ENCODE results near the gene SAMD3.
"Not testable (repeated sequence)": the region's sequence is repeated elsewhere in the genome, so short reads cannot be mapped to it uniquely, and the experiment has no call there.

SAMD3 gene

GRCh38 chr6:130158548-130158947, 64.2 kb downstream of the SAMD3 start:
- no peaks in the 10 kb centered on the region for H3K27me3 ChIP-seq (ENCODE audit: control insufficient read depth in 1 of 2, insufficient read depth in 2 of 2, low read length in 2 of 2)
- no peak overlapping the region for H3K9ac ChIP-seq (ENCODE audit: low read depth in 1 of 2, low read length in 2 of 2)
- H3K4me1 ChIP-seq (ENCODE audit: control insufficient read depth in 1 of 2, insufficient read depth in 2 of 2, low read length in 2 of 2) = no peaks in the 10 kb centered on the region
- H3K4me3 ChIP-seq (ENCODE audit: low read depth in 1 of 2, low read length in 2 of 2) = no peak overlapping the region
- H3K27ac ChIP-seq (ENCODE audit: low read depth, low read length) = no peak overlapping the region
- peaks cover 0 to 6% of the 10 kb centered on the region in 2 donors for H3K9me3 ChIP-seq (ENCODE audit: control insufficient read depth in 1 of 2, low read length in 2 of 2)
- no peaks in the 10 kb centered on the region for H3K36me3 ChIP-seq (ENCODE audit: control insufficient read depth in 1 of 2, insufficient read depth in 2 of 2, low read length in 2 of 2)

GRCh38 chr6:130158056-130158455, 64.7 kb downstream of the SAMD3 start:
- H3K36me3 ChIP-seq (ENCODE audit: control insufficient read depth in 1 of 2, insufficient read depth in 2 of 2, low read length in 2 of 2) = no peaks in the 10 kb centered on the region
- H3K27ac ChIP-seq (ENCODE audit: low read depth, low read length) = no peak overlapping the region
- no peak overlapping the region for H3K9ac ChIP-seq (ENCODE audit: low read depth in 1 of 2, low read length in 2 of 2)
- H3K9me3 ChIP-seq (ENCODE audit: control insufficient read depth in 1 of 2, low read length in 2 of 2) = peaks cover 0 to 6% of the 10 kb centered on the region in 2 donors
- no peaks in the 10 kb centered on the region for H3K27me3 ChIP-seq (ENCODE audit: control insufficient read depth in 1 of 2, insufficient read depth in 2 of 2, low read length in 2 of 2)
- H3K4me1 ChIP-seq (ENCODE audit: control insufficient read depth in 1 of 2, insufficient read depth in 2 of 2, low read length in 2 of 2) = no peaks in the 10 kb centered on the region
- H3K4me3 ChIP-seq (ENCODE audit: low read depth in 1 of 2, low read length in 2 of 2) = no peak overlapping the region

GRCh38 chr6:130156908-130157307, 65.8 kb downstream of the SAMD3 start:
- no peak overlapping the region for H3K9ac ChIP-seq (ENCODE audit: low read depth in 1 of 2, low read length in 2 of 2)
- peaks cover 0 to 6% of the 10 kb centered on the region in 2 donors for H3K9me3 ChIP-seq (ENCODE audit: control insufficient read depth in 1 of 2, low read length in 2 of 2)
- H3K36me3 ChIP-seq (ENCODE audit: control insufficient read depth in 1 of 2, insufficient read depth in 2 of 2, low read length in 2 of 2) = no peaks in the 10 kb centered on the region
- H3K27ac ChIP-seq (ENCODE audit: low read depth, low read length) = no peak overlapping the region
- no peaks in the 10 kb centered on the region for H3K4me1 ChIP-seq (ENCODE audit: control insufficient read depth in 1 of 2, insufficient read depth in 2 of 2, low read length in 2 of 2)
- H3K27me3 ChIP-seq (ENCODE audit: control insufficient read depth in 1 of 2, insufficient read depth in 2 of 2, low read length in 2 of 2) = no peaks in the 10 kb centered on the region
- H3K4me3 ChIP-seq (ENCODE audit: low read depth in 1 of 2, low read length in 2 of 2) = no peak overlapping the region

- H3K36me3 ChIP-seq (ENCODE audit: control insufficient read depth in 1 of 2, insufficient read depth in 2 of 2, low read length in 2 of 2) = no peaks in the 10 kb centered on the region
- no peak overlapping the region for H3K4me3 ChIP-seq (ENCODE audit: low read depth in 1 of 2, low read length in 2 of 2)
- H3K9ac ChIP-seq (ENCODE audit: low read depth in 1 of 2, low read length in 2 of 2) = no peak overlapping the region
- H3K9me3 ChIP-seq (ENCODE audit: control insufficient read depth in 1 of 2, low read length in 2 of 2) = no peaks in the 10 kb centered on the region
- H3K4me1 ChIP-seq (ENCODE audit: control insufficient read depth in 1 of 2, insufficient read depth in 2 of 2, low read length in 2 of 2) = no peaks in the 10 kb centered on the region
- H3K27ac ChIP-seq (ENCODE audit: low read depth, low read length) = no peak overlapping the region
- H3K27me3 ChIP-seq (ENCODE audit: control insufficient read depth in 1 of 2, insufficient read depth in 2 of 2, low read length in 2 of 2) = no peaks in the 10 kb centered on the region
Observed at GRCh38 chr6:130152908-130153510, 69.7 kb downstream of the SAMD3 start.

GRCh38 chr6:130150906-130151305, 71.8 kb downstream of the SAMD3 start:
- Histone ChIP-seq H3K36me3 (ENCODE audit: control insufficient read depth in 1 of 2, insufficient read depth in 2 of 2, low read length in 2 of 2) (no peaks in the 10 kb centered on the region), H3K9ac (ENCODE audit: low read depth in 1 of 2, low read length in 2 of 2) (no peak overlapping the region), H3K4me3 (ENCODE audit: low read depth in 1 of 2, low read length in 2 of 2) (no peak overlapping the region), H3K27ac (ENCODE audit: low read depth, low read length) (no peak overlapping the region), H3K27me3 (ENCODE audit: control insufficient read depth in 1 of 2, insufficient read depth in 2 of 2, low read length in 2 of 2) (no peaks in the 10 kb centered on the region), H3K9me3 (ENCODE audit: control insufficient read depth in 1 of 2, low read length in 2 of 2) (no peaks in the 10 kb centered on the region), H3K4me1 (ENCODE audit: control insufficient read depth in 1 of 2, insufficient read depth in 2 of 2, low read length in 2 of 2) (no peaks in the 10 kb centered on the region)

GRCh38 chr6:130149016-130149415, 73.7 kb downstream of the SAMD3 start:
- H3K9ac ChIP-seq (ENCODE audit: low read depth in 1 of 2, low read length in 2 of 2); H3K27ac ChIP-seq (ENCODE audit: low read depth, low read length); H3K4me1 ChIP-seq (ENCODE audit: control insufficient read depth in 1 of 2, insufficient read depth in 2 of 2, low read length in 2 of 2); H3K36me3 ChIP-seq (ENCODE audit: control insufficient read depth in 1 of 2, insufficient read depth in 2 of 2, low read length in 2 of 2); H3K9me3 ChIP-seq (ENCODE audit: control insufficient read depth in 1 of 2, low read length in 2 of 2); H3K4me3 ChIP-seq (ENCODE audit: low read depth in 1 of 2, low read length in 2 of 2); H3K27me3 ChIP-seq (ENCODE audit: control insufficient read depth in 1 of 2, insufficient read depth in 2 of 2, low read length in 2 of 2): not testable (repeated sequence)

- Histone ChIP-seq H3K36me3 (ENCODE audit: control insufficient read depth in 1 of 2, insufficient read depth in 2 of 2, low read length in 2 of 2) (no peaks in the 10 kb centered on the region), H3K27me3 (ENCODE audit: control insufficient read depth in 1 of 2, insufficient read depth in 2 of 2, low read length in 2 of 2) (no peaks in the 10 kb centered on the region), H3K27ac (ENCODE audit: low read depth, low read length) (no peak overlapping the region), H3K4me3 (ENCODE audit: low read depth in 1 of 2, low read length in 2 of 2) (no peak overlapping the region), H3K4me1 (ENCODE audit: control insufficient read depth in 1 of 2, insufficient read depth in 2 of 2, low read length in 2 of 2) (no peaks in the 10 kb centered on the region), H3K9me3 (ENCODE audit: control insufficient read depth in 1 of 2, low read length in 2 of 2) (no peaks in the 10 kb centered on the region), H3K9ac (ENCODE audit: low read depth in 1 of 2, low read length in 2 of 2) (no peak overlapping the region)
Observed at GRCh38 chr6:130148181-130148580, 74.6 kb downstream of the SAMD3 start.

GRCh38 chr6:130147111-130147510, 75.6 kb downstream of the SAMD3 start:
- Histone ChIP-seq H3K36me3 (ENCODE audit: control insufficient read depth in 1 of 2, insufficient read depth in 2 of 2, low read length in 2 of 2) (no peaks in the 10 kb centered on the region), H3K27ac (ENCODE audit: low read depth, low read length) (no peak overlapping the region), H3K9ac (ENCODE audit: low read depth in 1 of 2, low read length in 2 of 2) (no peak overlapping the region), H3K9me3 (ENCODE audit: control insufficient read depth in 1 of 2, low read length in 2 of 2) (no peaks in the 10 kb centered on the region), H3K27me3 (ENCODE audit: control insufficient read depth in 1 of 2, insufficient read depth in 2 of 2, low read length in 2 of 2) (no peaks in the 10 kb centered on the region), H3K4me3 (ENCODE audit: low read depth in 1 of 2, low read length in 2 of 2) (no peak overlapping the region), H3K4me1 (ENCODE audit: control insufficient read depth in 1 of 2, insufficient read depth in 2 of 2, low read length in 2 of 2) (no peaks in the 10 kb centered on the region)

- Histone ChIP-seq H3K4me3 (ENCODE audit: low read depth in 1 of 2, low read length in 2 of 2) (no peak overlapping the region), H3K27ac (ENCODE audit: low read depth, low read length) (no peak overlapping the region), H3K9me3 (ENCODE audit: control insufficient read depth in 1 of 2, low read length in 2 of 2) (no peaks in the 10 kb centered on the region), H3K9ac (ENCODE audit: low read depth in 1 of 2, low read length in 2 of 2) (no peak overlapping the region), H3K27me3 (ENCODE audit: control insufficient read depth in 1 of 2, insufficient read depth in 2 of 2, low read length in 2 of 2) (no peaks in the 10 kb centered on the region), H3K4me1 (ENCODE audit: control insufficient read depth in 1 of 2, insufficient read depth in 2 of 2, low read length in 2 of 2) (no peaks in the 10 kb centered on the region), H3K36me3 (ENCODE audit: control insufficient read depth in 1 of 2, insufficient read depth in 2 of 2, low read length in 2 of 2) (no peaks in the 10 kb centered on the region)
Observed at GRCh38 chr6:130143709-130144108, 79.0 kb downstream of the SAMD3 start.

- Histone ChIP-seq H3K27me3 (ENCODE audit: control insufficient read depth in 1 of 2, insufficient read depth in 2 of 2, low read length in 2 of 2) (no peaks in the 10 kb centered on the region), H3K9me3 (ENCODE audit: control insufficient read depth in 1 of 2, low read length in 2 of 2) (no peaks in the 10 kb centered on the region), H3K9ac (ENCODE audit: low read depth in 1 of 2, low read length in 2 of 2) (no peak overlapping the region), H3K27ac (ENCODE audit: low read depth, low read length) (no peak overlapping the region), H3K36me3 (ENCODE audit: control insufficient read depth in 1 of 2, insufficient read depth in 2 of 2, low read length in 2 of 2) (peaks cover 0 to 3% of the 10 kb centered on the region in 2 donors), H3K4me1 (ENCODE audit: control insufficient read depth in 1 of 2, insufficient read depth in 2 of 2, low read length in 2 of 2) (no peaks in the 10 kb centered on the region), H3K4me3 (ENCODE audit: low read depth in 1 of 2, low read length in 2 of 2) (no peak overlapping the region)
Observed at GRCh38 chr6:130140084-130140483, 82.7 kb downstream of the SAMD3 start.

- Histone ChIP-seq H3K4me1 (ENCODE audit: control insufficient read depth in 1 of 2, insufficient read depth in 2 of 2, low read length in 2 of 2) (no peaks in the 10 kb centered on the region), H3K27ac (ENCODE audit: low read depth, low read length) (no peak overlapping the region), H3K36me3 (ENCODE audit: control insufficient read depth in 1 of 2, insufficient read depth in 2 of 2, low read length in 2 of 2) (peaks cover 0 to 3% of the 10 kb centered on the region in 2 donors), H3K27me3 (ENCODE audit: control insufficient read depth in 1 of 2, insufficient read depth in 2 of 2, low read length in 2 of 2) (no peaks in the 10 kb centered on the region), H3K4me3 (ENCODE audit: low read depth in 1 of 2, low read length in 2 of 2) (no peak overlapping the region), H3K9me3 (ENCODE audit: control insufficient read depth in 1 of 2, low read length in 2 of 2) (no peaks in the 10 kb centered on the region), H3K9ac (ENCODE audit: low read depth in 1 of 2, low read length in 2 of 2) (no peak overlapping the region)
Observed at GRCh38 chr6:130138909-130139242, 83.9 kb downstream of the SAMD3 start.

All from duodenal mucosa (tissue), 2 donors.